Measurements from ENCODE around the gene DNAJC22.
A peak's percentile ranks its signal among the peaks of the same experiment; 100 is the strongest.

Gene DNAJC22

DNA sequence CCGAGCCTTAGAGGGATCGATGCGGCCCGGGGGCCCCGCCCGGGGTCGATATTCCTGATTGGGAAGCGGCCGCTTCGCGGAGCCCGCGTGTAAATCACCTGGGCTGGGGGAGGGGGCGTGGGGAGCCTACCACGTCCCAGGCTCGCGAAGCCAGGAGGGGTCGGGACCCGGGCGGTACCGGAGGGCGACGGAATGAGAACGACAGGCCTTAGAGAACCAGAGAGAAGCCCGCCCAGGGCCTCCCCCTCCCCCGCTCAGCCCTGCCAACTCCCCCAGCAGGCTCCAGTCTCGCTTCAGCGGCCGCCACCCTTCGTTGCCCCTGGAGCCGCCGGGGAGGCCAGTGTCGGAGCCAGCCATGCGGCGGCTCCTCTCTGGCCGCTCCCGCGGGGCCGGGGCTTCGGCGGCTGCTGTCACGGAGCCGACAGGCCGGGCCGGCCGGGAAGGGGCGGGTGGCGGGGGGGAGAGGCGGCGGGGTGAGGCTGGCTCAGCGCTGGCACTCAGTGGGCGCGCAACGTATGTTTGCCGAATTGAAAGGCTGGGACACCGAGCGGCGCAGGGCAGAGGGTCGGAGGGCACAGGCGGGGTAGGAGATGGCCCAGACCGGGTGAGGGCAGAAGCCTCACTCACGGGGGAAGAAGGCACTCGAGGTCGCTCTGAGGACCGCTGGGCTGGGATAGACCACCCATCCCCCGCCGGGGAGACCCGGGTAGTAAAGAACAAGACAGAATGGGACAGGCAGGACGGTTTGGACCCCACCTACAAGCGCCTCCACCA, 1.4 kb upstream of the DNAJC22 start:
- DNase-seq: no peak

DNA sequence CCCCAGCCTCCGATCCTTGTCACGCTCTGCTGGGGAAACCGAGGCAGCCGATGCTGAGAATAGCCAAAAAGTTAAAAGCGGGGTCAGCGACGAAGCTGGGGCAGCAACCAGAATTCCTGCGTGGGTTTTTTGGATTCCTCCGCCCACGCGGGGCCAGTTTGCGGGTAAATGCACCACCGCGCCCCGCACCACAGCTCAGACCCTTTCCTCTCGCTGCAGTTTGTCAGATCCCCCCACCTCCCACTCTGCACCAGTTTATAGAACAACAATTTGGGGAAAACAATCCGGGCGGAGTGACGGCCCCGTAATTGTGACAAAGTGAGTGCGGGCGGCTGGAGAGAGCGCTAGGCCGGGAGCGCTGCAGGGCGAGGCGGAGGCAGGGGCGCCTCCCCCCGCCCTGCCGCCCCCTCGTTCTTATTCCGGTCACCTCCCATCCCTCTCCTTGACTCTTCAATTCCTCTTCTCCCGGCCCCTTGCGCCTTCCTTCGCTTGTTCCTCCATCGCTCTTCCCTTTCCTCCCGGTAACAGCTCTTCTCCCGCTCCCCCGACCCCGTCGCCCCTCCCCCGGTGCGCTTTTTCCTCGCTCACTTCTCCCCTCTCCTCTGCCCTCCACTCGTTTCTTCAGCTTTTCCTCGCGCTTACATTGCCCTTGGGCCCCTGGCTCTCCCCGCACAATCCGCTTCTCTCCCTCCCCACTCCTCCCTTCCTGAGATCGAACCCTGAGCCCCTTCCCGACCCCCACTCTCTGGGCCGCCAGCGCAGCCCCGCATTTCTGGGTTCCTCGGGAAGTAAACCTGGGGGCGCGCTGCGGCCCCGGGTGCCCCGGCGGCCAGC, 646 bp upstream of the DNAJC22 start:
- DNase-seq: no peak

DNA sequence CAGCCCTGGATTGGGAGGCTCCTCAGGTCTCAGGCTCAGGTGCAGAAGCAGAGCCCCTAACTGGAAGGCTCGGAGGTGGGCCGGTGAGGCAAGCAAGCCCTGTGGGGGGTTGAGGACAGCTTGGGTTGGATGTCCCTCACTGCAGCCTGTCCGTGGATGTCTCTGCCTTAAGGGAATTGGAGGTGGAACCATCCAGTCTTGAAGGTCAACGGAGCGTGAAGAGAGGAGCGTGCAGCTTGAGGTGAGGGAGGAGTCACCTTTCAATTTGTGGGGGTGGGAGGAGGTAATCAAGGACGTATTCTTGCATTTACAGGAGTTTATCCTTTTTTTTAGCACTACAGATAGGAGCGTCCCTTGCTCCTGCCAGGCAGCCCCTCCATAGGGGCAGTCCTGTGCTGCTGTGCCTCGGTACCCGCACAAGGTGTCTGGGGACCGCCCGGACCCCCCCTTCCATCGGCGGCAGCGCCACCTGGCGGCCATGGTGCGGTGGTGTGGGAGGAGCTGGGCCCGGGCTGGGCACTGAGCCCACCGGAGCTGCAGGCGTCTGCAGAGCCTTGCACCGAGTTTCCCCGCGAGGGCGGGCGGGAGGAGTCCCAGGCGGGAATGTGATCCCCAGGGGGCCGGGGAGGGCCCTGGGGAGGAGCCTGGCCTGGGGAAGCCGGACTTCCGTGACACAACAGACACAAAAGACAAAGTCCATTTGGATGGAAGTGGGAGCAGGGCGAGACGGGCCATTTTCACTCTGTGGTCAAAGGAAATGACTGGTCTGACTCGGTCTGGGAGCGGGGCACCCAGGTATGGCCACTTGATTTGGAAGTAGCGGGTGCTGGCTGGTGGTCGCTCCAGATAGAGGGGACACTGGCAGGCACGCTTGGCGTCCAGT, 864 bp downstream of the DNAJC22 start:
- DNase-seq: peak; percentile 72

GRCh38 chr12:49348781-49349180, 2.1 kb downstream of the DNAJC22 start:
- DNase-seq: no peak

GRCh38 chr12:49349266-49349665, 2.6 kb downstream of the DNAJC22 start:
- DNase-seq: no peak

DNA sequence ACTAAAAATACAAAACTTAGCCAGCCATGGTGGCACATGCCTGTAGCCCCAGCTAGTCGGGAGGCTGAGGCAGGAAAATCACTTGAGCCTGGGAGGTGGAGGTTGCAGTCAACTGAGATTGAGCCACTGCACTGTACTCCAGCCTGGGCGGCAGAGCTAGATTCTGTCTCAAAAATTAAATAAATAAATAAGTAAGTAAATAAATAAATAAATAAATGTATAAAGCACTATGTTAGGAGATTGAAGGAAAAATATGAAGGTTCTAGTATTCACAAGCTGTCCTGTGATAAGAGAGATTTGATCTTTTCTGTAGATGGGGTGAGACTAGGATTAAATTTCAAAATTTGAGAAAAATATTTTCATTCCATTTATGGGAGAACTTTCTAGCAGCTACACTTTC, 5.7 kb downstream of the DNAJC22 start:
- DNase-seq: no peak

DNA sequence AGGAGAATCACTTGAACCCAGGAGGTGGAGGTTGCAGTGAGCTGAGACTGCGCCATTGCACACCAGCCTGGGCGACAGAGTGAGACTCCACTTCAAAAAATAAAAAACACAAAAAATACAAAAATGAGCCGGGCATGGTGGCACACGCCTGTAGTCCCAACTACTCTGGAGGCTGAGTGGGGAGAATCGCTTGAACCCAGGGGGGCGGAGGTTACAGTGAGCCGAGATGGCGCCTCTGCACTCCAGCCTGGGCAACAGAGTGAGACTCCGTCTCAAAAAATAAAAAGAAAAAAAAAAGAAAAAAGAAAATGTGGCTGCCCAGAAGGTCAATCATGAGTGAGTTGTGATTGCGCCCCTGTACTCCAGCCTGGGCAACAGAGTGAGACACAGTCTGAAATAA, 9.2 kb downstream of the DNAJC22 start:
- DNase-seq: no peak

- no peak for DNase-seq
Measured at GRCh38 chr12:49357103-49357678, 10.5 kb downstream of the DNAJC22 start.

- DNase-seq: no peak
Measured at GRCh38 chr12:49358483-49359141, 11.9 kb downstream of the DNAJC22 start.

DNA sequence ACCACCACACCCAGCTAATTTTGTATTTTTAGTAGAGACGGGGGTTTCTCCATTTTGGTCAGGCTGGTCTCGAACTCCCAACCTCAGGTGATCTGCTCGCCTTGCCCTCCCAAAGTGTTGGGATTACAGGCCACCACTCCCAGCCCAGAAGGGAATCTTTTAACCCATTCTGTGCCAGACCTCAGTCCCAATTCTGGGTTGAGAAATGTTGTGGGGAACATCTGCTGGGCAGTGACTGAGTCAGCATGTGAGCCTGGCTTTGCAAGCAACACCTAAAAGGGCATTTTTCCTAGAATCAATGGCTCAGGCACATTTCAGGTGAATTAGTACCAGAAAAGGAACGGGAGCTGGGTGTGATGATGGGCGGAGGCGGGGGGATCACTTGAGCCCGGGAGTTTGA, 13.0 kb downstream of the DNAJC22 start:
- no peak for DNase-seq

- no peak for DNase-seq
Measured at GRCh38 chr12:49362077-49362476, 15.4 kb downstream of the DNAJC22 start.

DNA sequence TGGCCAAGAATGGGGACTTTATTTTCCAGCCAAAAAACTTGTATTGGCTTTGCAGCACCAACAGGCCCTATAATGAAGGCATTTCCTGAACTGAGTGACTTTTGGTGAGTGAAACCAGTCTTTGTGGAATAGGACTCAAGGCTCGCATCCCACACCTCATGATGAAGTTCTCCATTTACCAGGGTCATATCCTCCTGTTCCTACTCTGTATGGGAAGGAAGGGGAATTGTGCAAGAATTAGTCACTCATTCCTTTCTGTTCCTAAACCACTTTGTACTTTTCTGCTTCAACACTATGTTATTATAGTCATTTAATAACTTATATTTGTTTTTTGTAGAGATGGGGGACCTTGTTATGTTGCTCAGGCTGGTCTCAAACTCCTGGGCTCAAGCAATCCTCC, 18.3 kb downstream of the DNAJC22 start:
- DNase-seq: no peak

GRCh38 chr12:49365542-49365941, 18.9 kb downstream of the DNAJC22 start:
- no peak for DNase-seq

DNA sequence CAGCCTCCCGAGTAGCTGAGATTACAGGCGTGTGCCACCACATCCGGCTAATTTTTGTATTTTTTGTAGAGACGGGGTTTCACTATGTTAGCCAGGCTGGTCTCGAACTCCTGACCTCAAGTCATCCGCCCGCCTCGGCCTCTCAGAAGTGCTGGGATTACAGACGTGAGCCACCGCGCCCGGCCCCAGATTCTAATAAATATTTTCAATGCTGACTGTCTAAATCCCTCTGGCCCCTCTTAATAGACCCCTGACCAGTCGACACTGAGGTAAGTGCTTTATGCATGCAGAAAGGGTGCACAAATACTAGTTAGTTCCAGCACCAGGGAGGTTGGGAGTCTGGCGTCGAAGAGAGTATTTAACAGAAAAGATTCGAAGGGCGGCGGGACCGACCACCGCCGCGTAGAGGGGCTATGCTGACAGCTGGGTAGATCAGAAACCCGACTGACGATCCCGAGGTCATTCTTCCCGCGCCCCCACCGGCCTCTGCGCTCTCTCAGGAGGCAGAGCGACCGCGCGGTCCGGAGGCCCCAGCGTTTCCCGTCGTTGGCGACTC, 19.5 kb downstream of the DNAJC22 start:
- no peak for DNase-seq

DNA sequence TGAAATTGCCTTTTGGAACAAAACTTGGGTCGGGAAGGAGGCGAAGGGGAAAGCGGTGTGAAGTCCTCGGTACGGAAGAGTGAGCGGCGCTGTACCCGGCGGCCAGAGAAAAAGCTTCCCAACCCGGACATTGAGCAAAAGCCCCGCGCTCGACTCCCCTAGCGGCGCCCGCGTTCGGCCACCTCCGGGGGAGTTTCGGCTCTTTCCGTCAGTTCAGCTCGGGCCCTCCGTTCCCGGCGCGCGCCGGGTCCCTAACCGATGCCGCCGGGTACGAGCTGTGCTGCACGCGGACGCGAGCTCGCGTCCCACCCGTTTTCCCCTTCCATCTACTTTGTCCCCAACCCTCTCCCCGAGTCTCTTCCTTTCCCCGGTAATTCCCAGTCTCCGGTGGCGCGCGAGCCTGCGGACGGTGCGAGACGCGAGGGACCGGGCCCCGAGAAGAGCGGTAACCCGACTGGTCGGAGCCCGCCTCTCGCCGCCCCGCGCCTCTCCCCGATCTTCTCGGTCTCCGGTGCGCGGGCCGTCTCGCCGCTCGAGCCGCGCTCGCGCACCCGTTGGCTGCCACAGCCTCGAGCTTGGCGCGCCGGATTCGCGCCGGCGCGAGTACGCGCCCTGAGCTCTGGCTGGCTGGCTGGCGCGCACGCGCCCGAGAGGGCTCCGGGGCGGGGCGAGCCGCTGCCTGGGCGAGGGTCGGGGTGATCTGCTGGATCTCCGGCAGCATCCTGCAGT, 20.1 kb downstream of the DNAJC22 start:
- DNase-seq: peak; percentile 81

GRCh38 chr12:49367381-49368239, 20.9 kb downstream of the DNAJC22 start, which contains the start of gene SPATS2:
SPATS2 (plus strand) TSS chr12:49367462; CDS start chr12:49461013, 93,551 bp downstream.
- DNase-seq: no peak

- no peak for DNase-seq
Measured at GRCh38 chr12:49368240-49368600, 21.5 kb downstream of the DNAJC22 start.

DNA sequence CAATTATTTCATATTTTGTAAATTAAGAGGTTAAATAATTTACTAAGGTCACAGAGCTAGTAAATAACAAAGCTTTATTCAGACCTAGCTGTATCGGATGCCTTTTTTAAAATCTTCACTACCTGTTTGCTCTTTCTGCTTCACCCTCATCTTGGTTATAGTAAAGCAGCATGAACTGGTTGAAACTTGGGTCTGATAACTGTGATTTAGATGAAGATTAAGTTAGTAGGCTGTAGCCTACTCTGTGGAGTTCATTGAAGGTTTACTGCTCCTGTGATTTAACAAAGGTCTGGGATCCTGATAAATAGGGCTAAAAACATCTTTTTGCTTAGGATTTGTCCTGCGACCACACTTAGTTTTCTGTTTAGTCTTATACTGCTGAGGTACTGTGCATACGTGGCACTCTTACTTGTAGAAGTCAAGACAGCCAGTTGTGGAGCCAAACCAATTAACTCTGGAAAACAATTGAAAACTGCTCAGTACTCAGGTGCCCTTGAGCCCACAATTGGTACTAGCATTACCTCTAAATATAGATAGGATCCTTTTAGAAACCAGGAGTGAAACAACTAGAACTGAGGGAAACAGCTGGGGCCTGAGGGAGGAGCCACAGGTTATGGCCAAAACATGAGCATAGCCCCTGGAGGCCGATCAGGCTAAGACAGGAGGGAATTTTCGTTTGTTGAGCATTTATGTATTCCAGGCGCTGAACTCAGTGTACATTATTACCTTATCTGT, 22.9 kb downstream of the DNAJC22 start:
- no peak for DNase-seq

- DNase-seq: no peak
Measured at GRCh38 chr12:49370539-49370938, 23.9 kb downstream of the DNAJC22 start.

Measured in effector CD4-positive, alpha-beta T cell (primary cell).